ENCODE measurements around the gene FARP2.

The FARP2 gene

GRCh38 chr2:241324775-241325174 lies 31.3 kb upstream of the FARP2 start:
- DNase-seq (ENCODE audit: low read depth): no peak
- no peak for TF ChIP-seq CTCF (IDR thresholded peaks at IDR 0.05; ENCODE audit: control insufficient read depth, extremely low read depth, insufficient read depth)

GRCh38 chr2:241325257-241325656 lies 30.8 kb upstream of the FARP2 start:
- TF ChIP-seq CTCF (IDR thresholded peaks at IDR 0.05; ENCODE audit: control insufficient read depth, extremely low read depth, insufficient read depth): no peak
- H3K4me3 ChIP-seq (ENCODE audit: low read depth, low read length): no peak overlapping the region
- no peak for DNase-seq (ENCODE audit: low read depth)

More at GRCh38 chr2:241324775-241325174, 31.3 kb upstream of the FARP2 start:
- H3K4me3 ChIP-seq (ENCODE audit: low read depth, low read length): no peak overlapping the region

- H3K4me3 ChIP-seq (ENCODE audit: low read depth, low read length): no peak overlapping the region; the same call in 1 of the 2 replicates
- no peak for TF ChIP-seq CTCF (IDR thresholded peaks at IDR 0.05; ENCODE audit: control insufficient read depth, extremely low read depth, insufficient read depth)
- DNase-seq (ENCODE audit: low read depth): peak; percentile 67
Observed at GRCh38 chr2:241329669-241330615, 26.1 kb upstream of the FARP2 start.

- no peak overlapping the region for H3K4me3 ChIP-seq (ENCODE audit: low read depth, low read length)
- no peak for DNase-seq (ENCODE audit: low read depth)
- no peak for TF ChIP-seq CTCF (IDR thresholded peaks at IDR 0.05; ENCODE audit: control insufficient read depth, extremely low read depth, insufficient read depth)
Observed at GRCh38 chr2:241330616-241330981, 25.5 kb upstream of the FARP2 start.

GRCh38 chr2:241334813-241335212 lies 21.3 kb upstream of the FARP2 start:
- TF ChIP-seq CTCF (IDR thresholded peaks at IDR 0.05; ENCODE audit: control insufficient read depth, extremely low read depth, insufficient read depth): no peak
- DNase-seq (ENCODE audit: low read depth): no peak
- no peak overlapping the region for H3K4me3 ChIP-seq (ENCODE audit: low read depth, low read length)

- no peak for TF ChIP-seq CTCF (IDR thresholded peaks at IDR 0.05; ENCODE audit: control insufficient read depth, extremely low read depth, insufficient read depth)
- no peak for DNase-seq (ENCODE audit: low read depth)
- no peak overlapping the region for H3K4me3 ChIP-seq (ENCODE audit: low read depth, low read length)
Observed at GRCh38 chr2:241339839-241340630, 16.1 kb upstream of the FARP2 start.

Data from LNCaP clone FGC (cell line).